LNCaP clone FGC (cell line): Measurements from ENCODE around the gene VRK2.
"Not testable (repeated sequence)": the region's sequence is repeated elsewhere in the genome, so short reads cannot be mapped to it uniquely, and the experiment has no call there.

Experiments used
- DNase-seq: peaks from one replicate; pipeline ENCODE4 v3.0.0-alpha.2; 2011; ENCODE audit warnings: low read depth
- H3K4me3 ChIP-seq: 2 replicates; pipeline ENCODE4 v1.5.1; 2011; ENCODE audit warnings: mild to moderate bottlenecking, low read depth, low read length, control low read depth
- TF ChIP-seq, protein P1 (sequence below): IDR thresholded peaks from 2 replicates; pipeline ENCODE4 v1.5.1; 2012; ENCODE audit warnings: mild to moderate bottlenecking; ENCODE audit not compliant: control insufficient read depth, insufficient read depth; ENCODE audit errors: extremely low read depth

The VRK2 gene

DNA sequence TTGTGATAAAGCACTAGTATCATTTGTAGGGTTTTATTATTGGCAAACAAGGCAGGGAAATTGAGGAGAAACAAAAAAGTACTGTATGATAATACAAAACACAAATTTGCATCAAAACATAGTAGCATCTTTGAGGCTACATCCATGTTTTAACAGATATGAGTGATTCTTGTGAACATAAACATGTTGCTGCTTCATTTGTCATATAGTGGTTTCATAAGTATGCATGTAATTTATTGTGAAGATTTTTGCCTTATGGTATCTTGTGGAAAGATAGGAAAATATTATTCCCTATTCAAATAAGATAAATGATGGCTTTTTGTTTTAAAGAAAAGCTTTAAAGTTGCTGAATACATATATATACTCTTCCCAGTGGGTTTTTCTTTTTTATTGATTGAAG lies 60.3 kb downstream of the VRK2 start:
- DNase-seq, result no peak
- H3K4me3 ChIP-seq, result no peak overlapping the region
- TF ChIP-seq, protein P1, sequence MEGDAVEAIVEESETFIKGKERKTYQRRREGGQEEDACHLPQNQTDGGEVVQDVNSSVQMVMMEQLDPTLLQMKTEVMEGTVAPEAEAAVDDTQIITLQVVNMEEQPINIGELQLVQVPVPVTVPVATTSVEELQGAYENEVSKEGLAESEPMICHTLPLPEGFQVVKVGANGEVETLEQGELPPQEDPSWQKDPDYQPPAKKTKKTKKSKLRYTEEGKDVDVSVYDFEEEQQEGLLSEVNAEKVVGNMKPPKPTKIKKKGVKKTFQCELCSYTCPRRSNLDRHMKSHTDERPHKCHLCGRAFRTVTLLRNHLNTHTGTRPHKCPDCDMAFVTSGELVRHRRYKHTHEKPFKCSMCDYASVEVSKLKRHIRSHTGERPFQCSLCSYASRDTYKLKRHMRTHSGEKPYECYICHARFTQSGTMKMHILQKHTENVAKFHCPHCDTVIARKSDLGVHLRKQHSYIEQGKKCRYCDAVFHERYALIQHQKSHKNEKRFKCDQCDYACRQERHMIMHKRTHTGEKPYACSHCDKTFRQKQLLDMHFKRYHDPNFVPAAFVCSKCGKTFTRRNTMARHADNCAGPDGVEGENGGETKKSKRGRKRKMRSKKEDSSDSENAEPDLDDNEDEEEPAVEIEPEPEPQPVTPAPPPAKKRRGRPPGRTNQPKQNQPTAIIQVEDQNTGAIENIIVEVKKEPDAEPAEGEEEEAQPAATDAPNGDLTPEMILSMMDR, result no peak

DNA sequence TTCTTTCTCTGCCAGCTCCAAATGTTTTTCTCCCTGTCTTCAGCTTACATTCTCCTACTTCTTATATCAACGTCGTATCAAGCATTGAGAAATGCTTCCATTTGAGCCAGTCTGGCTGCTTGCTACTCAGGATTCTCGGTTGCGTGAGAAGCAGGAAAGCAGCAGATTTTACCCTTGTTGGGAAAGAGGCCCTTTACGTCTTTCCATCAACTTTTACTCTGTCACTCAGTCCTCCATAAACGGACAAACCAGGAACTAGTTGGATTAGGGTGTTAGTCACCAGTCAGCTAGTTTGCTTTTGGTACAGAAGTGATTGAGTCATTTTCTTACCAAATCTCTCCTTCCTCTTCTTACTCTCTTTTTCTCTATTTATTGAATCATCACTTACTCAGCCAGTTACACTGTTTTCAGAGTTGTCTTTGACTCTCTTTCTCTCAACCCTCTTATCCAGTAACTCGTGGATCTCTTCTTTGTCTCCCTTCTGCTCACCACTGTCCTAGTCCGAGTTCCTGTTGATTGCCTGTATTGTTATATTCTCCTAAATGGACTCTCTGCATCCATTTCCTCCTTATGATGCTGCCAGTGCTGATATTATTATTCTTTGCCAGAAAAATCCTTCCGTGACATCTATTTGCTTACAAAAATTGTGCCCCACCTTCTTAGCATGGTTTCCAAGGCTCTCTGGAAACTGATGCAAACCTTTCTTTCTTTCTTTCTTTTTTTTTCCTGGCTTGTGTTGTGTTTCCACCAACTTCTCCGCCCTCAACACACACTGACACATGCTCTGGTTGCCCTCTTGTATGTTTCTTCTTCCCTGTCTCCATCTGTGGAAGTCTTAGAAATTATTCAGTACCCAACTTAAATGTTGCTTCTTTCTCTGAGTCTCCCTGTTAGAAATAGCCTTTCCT lies 61.5 kb downstream of the VRK2 start:
- TF ChIP-seq, protein P1, result no peak
- no peak for DNase-seq
- no peak overlapping the region for H3K4me3 ChIP-seq

DNA sequence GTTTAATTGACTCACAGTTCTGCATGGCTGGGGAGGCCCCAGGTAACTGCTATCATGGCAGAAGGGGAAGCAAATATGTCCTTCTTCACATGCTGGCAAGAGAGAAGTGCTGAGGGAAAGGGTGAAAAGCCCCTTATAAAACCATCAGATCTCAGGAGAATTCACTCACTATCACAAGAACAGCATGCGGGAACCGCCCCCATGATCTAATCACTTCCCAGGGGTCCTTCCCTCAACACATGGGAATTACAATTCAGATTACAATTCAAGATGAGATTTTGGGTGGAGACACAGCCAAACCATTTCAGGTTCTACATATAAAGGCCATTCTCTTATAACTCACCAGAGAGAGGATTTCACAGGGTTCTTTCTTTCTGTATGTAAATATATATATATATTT lies 62.9 kb downstream of the VRK2 start:
- DNase-seq, result no peak
- TF ChIP-seq, protein P1, result no peak

DNA sequence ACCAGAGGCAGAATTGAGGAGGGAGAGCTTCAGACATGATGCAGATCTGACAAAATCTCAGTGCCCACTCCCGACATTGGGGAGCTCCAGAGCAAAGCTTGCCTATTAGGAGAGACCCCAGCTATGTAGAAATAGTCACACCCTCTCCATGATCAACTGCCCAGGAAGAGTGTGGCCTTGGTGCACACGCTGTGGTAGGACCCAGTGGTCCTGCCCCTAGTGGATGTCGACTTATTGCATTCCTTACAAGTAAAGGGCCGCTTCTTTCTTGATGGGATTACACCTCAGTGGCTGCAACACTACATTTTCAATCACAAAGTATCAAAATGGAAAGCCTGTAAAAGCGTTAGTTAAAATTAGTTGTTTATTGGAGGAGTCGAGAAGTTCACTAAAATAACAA lies 64.2 kb downstream of the VRK2 start:
- no peak overlapping the region for H3K4me3 ChIP-seq
- no peak for DNase-seq
- TF ChIP-seq, protein P1, result no peak

More for the DNA sequence above, 62.9 kb downstream of the VRK2 start:
- H3K4me3 ChIP-seq, result no peak overlapping the region

DNA sequence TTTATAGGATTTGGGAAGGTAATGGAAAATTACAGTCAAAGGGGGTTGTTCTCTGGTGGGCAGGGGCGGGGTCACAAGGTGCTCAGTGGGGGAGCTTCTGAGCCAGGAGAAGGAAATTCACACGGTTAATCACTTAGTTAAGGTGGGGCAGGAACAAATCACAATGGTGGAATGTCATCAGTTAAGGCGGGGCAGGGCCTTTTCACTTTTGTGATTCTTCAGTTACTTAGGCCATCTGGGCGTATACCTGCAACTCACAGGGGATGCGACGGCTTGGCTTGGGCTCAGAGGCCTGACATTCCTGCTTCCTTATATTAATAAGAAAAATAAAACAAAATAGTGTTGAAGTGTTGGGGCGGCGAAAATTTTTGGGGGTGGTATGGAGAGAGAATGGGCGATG lies 67.0 kb downstream of the VRK2 start:
- H3K4me3 ChIP-seq, DNase-seq: not testable (repeated sequence)

DNA sequence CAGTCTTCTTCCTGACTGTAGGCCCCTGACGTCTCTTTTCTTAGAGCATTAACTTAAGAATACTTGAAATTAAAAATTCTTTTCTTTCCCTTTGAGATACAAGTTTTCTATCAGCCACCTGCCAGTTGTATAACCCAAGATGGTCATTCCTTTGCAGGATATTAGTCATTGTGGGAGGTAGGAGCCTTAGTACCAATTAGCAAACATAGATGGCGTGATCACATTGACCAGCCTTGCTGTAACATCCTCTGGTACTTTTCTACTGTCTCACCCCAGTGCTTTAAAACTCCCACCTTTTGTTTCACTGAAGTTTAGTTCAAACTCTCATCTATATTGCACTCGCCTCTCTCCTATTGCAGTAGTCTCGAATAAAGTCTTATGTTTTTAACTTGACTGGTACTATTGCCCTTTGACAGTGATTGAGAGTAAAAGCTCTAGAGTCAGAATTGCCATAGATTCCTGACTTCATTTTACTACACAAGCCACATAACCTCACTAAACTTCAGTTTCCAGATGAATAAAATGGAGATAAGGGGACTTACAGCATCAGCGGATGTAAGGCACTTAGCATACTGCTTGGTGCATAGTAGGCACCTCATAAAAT lies 74.1 kb downstream of the VRK2 start:
- no peak for DNase-seq
- TF ChIP-seq, protein P1, result no peak
- H3K4me3 ChIP-seq, result no peak overlapping the region

DNA sequence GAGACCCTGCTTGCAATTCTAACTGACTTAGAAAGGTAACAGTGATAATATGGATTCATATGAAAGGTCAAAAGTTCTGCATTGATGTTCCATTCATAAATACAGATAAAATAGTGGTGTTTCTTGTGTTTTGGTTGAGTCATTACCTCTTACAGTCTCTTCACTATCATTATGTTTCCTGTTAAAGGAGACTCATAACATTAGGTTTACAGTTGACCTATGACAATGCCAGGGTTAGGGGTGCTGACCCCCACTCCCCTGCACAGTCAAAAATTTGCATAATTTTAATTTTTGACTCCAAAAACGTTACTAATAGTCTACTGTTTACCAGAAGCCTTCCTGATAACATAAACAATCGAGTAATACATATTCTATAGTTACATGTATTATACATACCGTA lies 75.4 kb downstream of the VRK2 start:
- TF ChIP-seq, protein P1, result no peak
- no peak overlapping the region for H3K4me3 ChIP-seq
- no peak for DNase-seq
